Inferior parietal cortex (tissue), 1 donor: ENCODE measurements around the gene TPCN1.

Experiments
- DNase-seq: peaks from one replicate; pipeline ENCODE4 v3.0.0-alpha.2; 2016; ENCODE audit errors: extremely low spot score

TPCN1 gene

GRCh38 chr12:113262710-113263109, 41.4 kb downstream of the TPCN1 start:
- no peak for DNase-seq

- no peak for DNase-seq
These were observed 42.2 kb downstream of the TPCN1 start for GRCh38 chr12:113263431-113263963.

GRCh38 chr12:113266106-113266895, 45.0 kb downstream of the TPCN1 start:
- no peak for DNase-seq

GRCh38 chr12:113267621-113268020, 46.4 kb downstream of the TPCN1 start:
- DNase-seq, result no peak

- DNase-seq, result no peak
These were observed 46.9 kb downstream of the TPCN1 start for GRCh38 chr12:113268136-113268535.

GRCh38 chr12:113268621-113269020, 47.4 kb downstream of the TPCN1 start:
- no peak for DNase-seq

GRCh38 chr12:113269257-113269943, 48.1 kb downstream of the TPCN1 start:
- DNase-seq, result no peak

- no peak for DNase-seq
These were observed 49.4 kb downstream of the TPCN1 start for GRCh38 chr12:113270709-113271009.

- no peak for DNase-seq
These were observed 50.2 kb downstream of the TPCN1 start for GRCh38 chr12:113271466-113271852.

GRCh38 chr12:113271853-113272561, 50.7 kb downstream of the TPCN1 start:
- DNase-seq, result peak; percentile 43

- DNase-seq, result no peak
These were observed 51.9 kb downstream of the TPCN1 start for GRCh38 chr12:113273053-113273725.

GRCh38 chr12:113274848-113275247, 53.6 kb downstream of the TPCN1 start:
- DNase-seq, result no peak

- DNase-seq, result no peak
These were observed 55.0 kb downstream of the TPCN1 start for GRCh38 chr12:113276306-113276705.

- DNase-seq, result no peak
These were observed 55.8 kb downstream of the TPCN1 start for GRCh38 chr12:113276946-113277500.

- DNase-seq, result no peak
These were observed 56.2 kb downstream of the TPCN1 start for GRCh38 chr12:113277511-113277910.

- no peak for DNase-seq
These were observed 56.9 kb downstream of the TPCN1 start for GRCh38 chr12:113278141-113278540.

- no peak for DNase-seq
These were observed 57.4 kb downstream of the TPCN1 start for GRCh38 chr12:113278633-113279032.

GRCh38 chr12:113284751-113285150, 63.5 kb downstream of the TPCN1 start:
- DNase-seq, result no peak

GRCh38 chr12:113285679-113286610, 64.7 kb downstream of the TPCN1 start:
- no peak for DNase-seq

- DNase-seq, result no peak
These were observed 65.4 kb downstream of the TPCN1 start for GRCh38 chr12:113286712-113287111.
